Adrenal gland (tissue), 12 donors: ENCODE data around the gene NREP. TPM values are rescaled to one million over a fixed set of nuclear protein-coding genes. Genes with fewer than 3 reads are reported as not detected.

ENCODE experiments used
- DNase-seq, 7 donors: peaks; one replicate each; pipeline ENCODE4 v3.0.0-alpha.2; 2019 to 2020
- H3K27ac ChIP-seq, 5 donors: fragments of 200-600 bp; sonication (generic) in 4 of 5; 1 replicate in 3 of 5; 2 replicates in 2 of 5; pipeline versions ENCODE4 v1.5.1 to v1.8.0; 2016 to 2020; ENCODE audit warnings: mild to moderate bottlenecking in 1 of 5
- H3K27me3 ChIP-seq: fragments of 200-600 bp; 2 replicates; pipeline ENCODE4 v1.8.0; 2021
- H3K36me3 ChIP-seq, 2 donors: fragments of 200-600 bp; replicated peaks in 1 of 2; 1 replicate in 1 of 2; 2 replicates in 1 of 2; pipeline versions ENCODE4 v1.5.1 to v1.8.0; 2018 to 2022
- H3K4me1 ChIP-seq, 2 donors: fragments of 200-600 bp; replicated peaks in 1 of 2; 1 replicate in 1 of 2; 2 replicates in 1 of 2; pipeline versions ENCODE4 v1.5.1 to v1.8.0; 2018 to 2021
- H3K4me3 ChIP-seq, 4 donors: fragments of 200-600 bp; sonication (generic) in 3 of 4; one replicate each; pipeline ENCODE4 v1.5.1; 2016 to 2018
- H3K9me3 ChIP-seq, 3 donors: fragments of 200-600 bp; sonication (generic) in 1 of 3; replicated peaks in 1 of 3; 1 replicate in 2 of 3; 2 replicates in 1 of 3; pipeline versions ENCODE4 v1.5.1 to v1.8.0; 2016 to 2021
- POLR2A ChIP-seq, 2 donors: fragments of 450-650 bp; IDR thresholded peaks; one replicate each; pipeline ENCODE4 v1.6.1; 2017; ENCODE audit warnings: antibody characterized with exemption in 2 of 2, mild to moderate bottlenecking in 2 of 2, moderate library complexity in 1 of 2
- WGBS, 4 donors: extraction: QIAGEN DNeasy Blood & Tissue Kit in 2 of 4; methylation state at CpG; one replicate each; pipeline versions ENCODE4 v1.1.5 to v1.1.7; 2013 to 2017; 5-methylcytosine and 5-hydroxymethylcytosine counted together
- intact Hi-C, 2 donors: fragments of 100-400 bp; cut with DNase I; formaldehyde crosslinking; loops; one replicate each; pipeline versions ENCODE4 v1.14.1 to v1.15.0; 2022 to 2023
- polyA plus RNA-seq, 3 donors: library from polyadenylated mRNA; stranded (reverse); fragments of 200-250 nt in 2 of 3; fragments of 350-450 nt in 1 of 3; fragmentation: Illumina TruSeq in 1 of 3; extraction: RNeasy Lipid Tissue Mini Kit (QIAGEN cat#74804) in 1 of 3; gene quantifications; one replicate each; pipeline ENCODE4 v1.2.3, GENCODE V29; 2013 to 2014
- small RNA-seq, 2 donors: library from RNA; depleted of rRNA; stranded (forward); fragments of <200 nt; gene quantifications; one replicate each; pipeline ENCODE3, GENCODE V24; 2016
- total RNA-seq, 9 donors: library from RNA; depleted of rRNA in 4 of 9; stranded (reverse); fragments of >200 nt in 4 of 9; fragments of 120-200 nt in 1 of 9; fragmentation: NEBNext Ultra II Directional in 1 of 9; extraction: Animal tissue kit (Norgen Biotek cat#: 25700) in 1 of 9; gene quantifications; one replicate each; pipeline versions ENCODE4 v1.1.0 to v1.2.4, GENCODE V29; 2013 to 2023
- TF ChIP-seq, protein P1 (sequence below), 6 experiments: fragments of 450-650 bp in 4 of 6; fragments of 200-600 bp in 2 of 6; sonication (generic) in 1 of 6; IDR thresholded peaks; 1 replicate in 5 of 6; 2 replicates in 1 of 6; pipeline versions ENCODE4 v1.5.1 to v1.8.0; 2016 to 2021; ENCODE audit warnings: antibody characterized with exemption in 6 of 6, mild to moderate bottlenecking in 2 of 6, moderate library complexity in 1 of 6
- donor health status: healthy with polysubstance abuse.
- donor health status: Bipolar disorder and iron deficiency.
- donor health status: DM: yes; HTN: yes; CAD: no.
- donor health status: DM: no; HTN: no; CAD: no.
- donor health status: DM: no; HTN: no; CAD: no.
- donor health status: DM: yes; HTN: yes; CAD: no.

Gene NREP
- total and polyA plus RNA-seq, 12 donors, result 11.4 to 247 (median 52.8) TPM

DNA sequence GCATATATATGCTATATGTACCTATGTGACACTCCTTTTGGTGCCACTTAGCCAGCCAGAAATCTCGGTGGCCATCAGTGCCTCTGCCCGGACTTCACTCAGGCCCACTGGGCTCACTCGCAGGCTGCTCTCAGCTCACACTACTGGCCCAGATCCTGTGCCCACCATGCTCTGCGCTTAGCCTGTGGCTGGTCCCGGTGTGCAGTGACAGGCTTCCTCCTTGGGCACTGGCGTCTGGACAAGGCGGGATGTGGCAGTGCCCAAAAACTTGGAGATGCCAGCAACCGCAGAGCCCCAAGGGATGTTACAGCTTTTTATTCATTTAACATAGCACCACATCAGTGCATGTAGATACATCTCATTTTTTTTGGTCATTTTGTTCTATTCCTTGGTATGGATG, 77.4 kb downstream of the NREP start:
- Histone ChIP-seq H3K4me3 (no peak overlapping the region), H3K36me3 (no peaks in the 10 kb centered on the region), H3K9me3 (no peaks in the 10 kb centered on the region), H3K27ac (no peak overlapping the region), H3K4me1 (peaks cover 11 to 17% of the 10 kb centered on the region in 2 donors), H3K27me3 (no peaks in the 10 kb centered on the region)
- intact Hi-C loops, result loop anchor here in 1 of 2 donors (10.0 kb wide), 1 partner anchor 135 kb away; no protein-coding TSS in a partner anchor
- DNase-seq, result no peak
- TF ChIP-seq POLR2A (IDR thresholded peaks at IDR 0.05), result no peak
- TF ChIP-seq, protein P1, sequence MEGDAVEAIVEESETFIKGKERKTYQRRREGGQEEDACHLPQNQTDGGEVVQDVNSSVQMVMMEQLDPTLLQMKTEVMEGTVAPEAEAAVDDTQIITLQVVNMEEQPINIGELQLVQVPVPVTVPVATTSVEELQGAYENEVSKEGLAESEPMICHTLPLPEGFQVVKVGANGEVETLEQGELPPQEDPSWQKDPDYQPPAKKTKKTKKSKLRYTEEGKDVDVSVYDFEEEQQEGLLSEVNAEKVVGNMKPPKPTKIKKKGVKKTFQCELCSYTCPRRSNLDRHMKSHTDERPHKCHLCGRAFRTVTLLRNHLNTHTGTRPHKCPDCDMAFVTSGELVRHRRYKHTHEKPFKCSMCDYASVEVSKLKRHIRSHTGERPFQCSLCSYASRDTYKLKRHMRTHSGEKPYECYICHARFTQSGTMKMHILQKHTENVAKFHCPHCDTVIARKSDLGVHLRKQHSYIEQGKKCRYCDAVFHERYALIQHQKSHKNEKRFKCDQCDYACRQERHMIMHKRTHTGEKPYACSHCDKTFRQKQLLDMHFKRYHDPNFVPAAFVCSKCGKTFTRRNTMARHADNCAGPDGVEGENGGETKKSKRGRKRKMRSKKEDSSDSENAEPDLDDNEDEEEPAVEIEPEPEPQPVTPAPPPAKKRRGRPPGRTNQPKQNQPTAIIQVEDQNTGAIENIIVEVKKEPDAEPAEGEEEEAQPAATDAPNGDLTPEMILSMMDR (IDR thresholded peaks at IDR 0.05), result no peak
- WGBS, 4 donors, result 96 to 99% (median 98%) methylated on average over 6 to 8 of the region's 8 CpGs

Small RNA genes lying within 50 kb of the gene (small RNA-seq; reads per million reads assigned to genes)
- 0 reads per million in 2 donors for gene RN7SKP57

Other genes starting within 250 kb of the NREP start
- 100 to 1,000 TPM in 1 of 9 donors, 10 to 100 TPM in 8; 13.3 to 142 (median 28.1) TPM for gene STARD4, start 244.7 kb downstream of the NREP start, total RNA-seq
- gene STARD4, start 244.7 kb downstream of the NREP start, polyA plus RNA-seq, result 10 to 100 TPM in 1 of 3 donors, 1 to 10 TPM in 2; 7.2 to 72.2 (median 7.6) TPM